Ramos (cell line): ENCODE results near the gene RYR2.

ENCODE experiments used
- in situ Hi-C: fragments of 300-500 bp; cut with MboI; formaldehyde crosslinking; loops from one replicate; pipeline ENCODE4 v1.14.3; 2022; ENCODE audit warnings: low sequenced_read_pairs; ENCODE audit not compliant: unreplicated experiment

Gene RYR2

DNA sequence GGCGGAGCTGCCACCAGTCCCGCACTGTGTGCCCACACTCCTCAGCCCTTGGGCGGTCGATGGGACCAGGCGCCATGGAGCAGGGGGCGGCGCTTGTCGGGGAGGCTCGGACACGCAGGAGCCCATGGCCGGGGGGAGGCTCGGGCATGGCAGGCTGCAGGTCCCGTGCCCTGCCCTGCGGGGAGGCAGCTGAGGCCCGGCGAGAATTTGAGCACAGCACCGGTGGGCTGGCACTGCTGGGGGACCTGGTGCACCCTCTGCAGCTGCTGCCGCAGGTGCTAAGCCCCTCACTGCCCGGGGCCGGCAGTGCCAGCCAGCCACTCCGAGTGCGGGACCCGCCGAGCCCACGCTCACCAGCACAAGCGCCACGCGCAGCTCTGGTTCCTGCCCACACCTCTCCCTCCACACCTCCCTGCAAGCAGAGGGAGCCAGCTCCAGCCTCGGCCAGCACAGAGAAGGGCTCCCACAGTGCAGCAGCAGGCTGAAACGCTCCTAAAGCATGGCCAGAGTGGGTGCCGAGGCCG, 267.7 kb downstream of the RYR2 start:
- in situ Hi-C loops = no loop called here

DNA sequence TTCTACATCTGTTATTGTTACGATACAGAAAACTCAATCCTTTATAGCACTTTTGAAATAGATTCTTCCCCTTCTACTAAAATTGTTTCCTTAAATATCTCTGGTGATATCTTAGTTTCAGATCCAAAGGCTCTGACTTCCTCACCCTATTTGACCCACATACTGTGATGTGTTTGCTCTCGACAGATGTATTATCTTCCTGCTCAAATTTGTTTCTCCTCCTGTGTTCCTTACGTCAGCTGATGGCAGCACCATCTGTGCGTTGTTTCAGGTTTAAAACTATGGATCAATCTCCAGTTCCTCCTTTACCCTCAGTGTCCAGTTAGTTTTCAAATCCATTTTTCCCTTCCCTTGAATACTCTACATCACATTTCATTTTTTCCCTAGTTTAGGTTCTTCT, 274.4 kb downstream of the RYR2 start:
- in situ Hi-C loops = no loop called here

DNA sequence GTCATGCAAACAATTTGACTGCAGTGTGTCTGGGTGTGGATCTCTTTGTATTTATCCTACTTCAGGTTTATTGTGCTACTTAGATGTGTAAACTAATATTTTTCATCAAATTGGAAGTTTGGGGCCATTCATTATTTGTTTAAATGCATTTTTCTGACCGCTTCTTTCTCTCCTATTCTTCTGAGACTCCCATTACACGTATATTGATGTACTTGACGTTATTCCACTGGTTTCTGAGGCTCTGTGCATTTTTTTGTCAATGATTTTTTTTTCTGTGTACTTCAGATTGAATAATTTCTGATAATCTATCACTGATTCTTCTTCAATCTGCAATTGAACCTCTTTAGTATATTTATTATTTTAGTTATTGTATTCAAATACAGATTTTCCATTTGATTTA, 276.8 kb downstream of the RYR2 start:
- in situ Hi-C loops = no loop called here

DNA sequence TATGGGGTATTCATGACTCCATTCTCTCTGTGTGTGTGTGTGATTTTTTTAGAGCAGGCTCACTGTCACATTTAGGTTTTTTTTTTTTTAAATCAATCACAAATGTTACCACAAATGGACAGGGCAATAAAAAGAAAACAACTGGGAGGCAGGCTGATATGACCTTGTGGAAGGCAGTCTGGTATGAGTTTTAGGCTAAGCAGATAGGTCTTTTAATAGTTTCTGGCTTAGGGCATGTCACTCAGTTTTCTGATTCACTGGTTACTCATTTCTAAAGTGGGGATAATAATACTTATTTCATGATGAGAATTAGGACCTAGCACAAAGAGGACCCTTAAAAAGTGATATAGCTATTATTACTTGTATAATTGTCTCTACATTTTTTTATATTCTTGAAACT, 278.9 kb downstream of the RYR2 start:
- in situ Hi-C loops = no loop called here

DNA sequence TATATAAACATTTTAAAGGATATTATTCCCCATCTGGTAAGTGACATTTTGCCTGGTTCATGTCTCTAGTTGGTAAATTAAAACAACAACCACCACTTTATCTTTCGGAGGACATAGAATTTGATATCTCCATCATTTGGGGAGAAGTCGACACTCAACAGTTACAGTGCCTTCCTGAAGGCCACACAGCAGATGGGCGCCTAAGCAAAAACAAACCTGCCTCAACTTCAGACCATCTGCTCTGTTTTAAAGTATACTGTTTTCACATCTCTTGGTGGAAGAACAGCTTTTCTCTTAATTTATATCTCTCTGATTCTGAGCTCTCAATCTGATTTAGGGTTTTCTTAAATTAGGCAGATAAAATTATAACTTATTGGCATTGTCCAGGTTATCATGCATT, 282.2 kb downstream of the RYR2 start:
- in situ Hi-C loops = no loop called here

DNA sequence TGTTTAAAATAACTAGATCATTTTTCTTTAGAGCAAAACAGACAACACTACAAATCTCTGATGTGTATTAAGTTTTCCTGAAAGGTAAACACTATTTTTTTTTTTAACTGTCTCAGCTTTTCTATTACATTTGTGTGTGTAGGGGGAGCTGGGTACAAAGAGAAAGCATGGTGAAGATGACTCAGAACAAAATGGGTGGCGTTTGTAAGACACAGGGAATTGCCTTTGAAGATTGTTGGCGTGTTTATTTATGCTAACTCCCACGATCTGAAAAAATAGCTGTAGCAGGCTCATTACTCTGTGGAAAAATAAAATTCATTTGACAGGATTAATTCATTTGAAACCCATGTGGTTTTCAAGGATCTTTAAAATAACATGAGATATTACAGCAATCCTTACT, 285.1 kb downstream of the RYR2 start:
- in situ Hi-C loops = no loop called here

DNA sequence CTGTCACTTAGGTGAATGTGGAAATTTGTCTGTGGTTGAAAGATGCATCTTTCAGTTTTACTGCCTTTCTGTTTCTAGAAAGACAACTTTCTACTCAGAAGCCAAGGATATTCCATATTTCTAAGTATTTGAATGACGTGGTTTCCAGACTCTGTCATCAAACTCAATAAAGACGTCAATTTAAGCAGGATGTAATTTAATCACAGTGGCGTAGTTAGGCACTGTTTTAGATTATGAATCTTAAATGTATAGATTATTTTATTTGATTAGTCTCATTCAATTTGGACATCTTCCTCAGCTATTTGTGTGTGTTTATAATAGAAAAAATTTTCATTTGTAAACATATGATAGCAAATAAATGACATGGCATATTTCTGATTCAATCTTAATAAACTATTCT, 298.9 kb downstream of the RYR2 start:
- in situ Hi-C loops = no loop called here

DNA sequence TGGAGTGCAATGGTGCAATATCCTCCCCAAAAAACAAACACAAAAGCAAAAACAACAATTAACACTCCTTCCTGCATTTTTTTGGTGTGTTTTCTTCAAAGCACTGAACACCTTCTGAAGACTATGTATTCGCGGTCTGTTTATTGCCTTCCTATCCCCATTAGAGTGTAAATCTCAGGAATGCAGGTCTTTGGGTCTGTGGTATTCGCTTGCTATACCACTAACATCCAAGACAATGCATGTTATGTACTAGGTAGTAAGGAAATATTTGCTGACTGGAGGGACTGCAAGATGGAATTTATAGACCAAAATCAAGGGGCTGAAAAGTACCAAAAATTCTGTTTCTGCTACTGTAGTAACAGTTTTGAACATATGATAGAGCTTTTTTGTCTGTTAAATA, 299.4 kb downstream of the RYR2 start:
- in situ Hi-C loops = no loop called here

DNA sequence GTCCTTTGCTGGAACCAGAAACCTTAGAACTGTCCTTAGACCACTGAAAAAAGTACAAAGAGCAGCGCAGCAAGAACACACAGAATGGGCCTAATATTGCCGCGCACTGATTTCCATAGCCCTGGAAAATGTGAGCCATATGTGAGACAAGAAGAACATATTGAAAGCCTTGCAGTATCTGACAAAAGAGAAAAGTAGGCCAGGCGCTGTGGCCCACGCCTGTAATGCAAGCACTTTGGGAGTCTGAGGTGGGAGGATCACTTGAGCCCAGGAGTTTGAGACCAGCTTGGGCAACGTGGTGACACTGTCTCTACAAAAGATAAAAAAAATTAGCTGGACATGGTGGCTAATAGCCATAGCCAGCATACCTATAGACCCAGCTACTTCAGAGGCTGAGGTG, 300.7 kb downstream of the RYR2 start:
- in situ Hi-C loops = no loop called here

DNA sequence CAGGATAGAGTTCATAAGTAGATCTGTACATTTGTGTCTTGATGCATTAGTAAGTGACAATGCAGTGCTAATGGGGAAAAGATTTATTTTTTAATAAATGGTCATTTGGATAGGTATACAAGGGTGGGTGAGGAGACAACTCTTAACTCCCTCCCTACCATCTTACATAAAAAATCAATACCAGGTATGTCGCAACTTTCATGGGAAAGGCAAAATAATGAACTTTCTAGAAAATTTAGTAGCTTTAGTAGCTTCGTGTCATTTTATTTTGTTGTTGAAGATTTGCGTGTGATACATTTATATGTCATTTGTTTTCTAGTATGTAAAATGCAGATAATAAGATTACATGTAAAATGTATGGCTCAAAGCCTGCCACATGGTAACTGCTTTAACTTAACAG, 310.8 kb downstream of the RYR2 start:
- in situ Hi-C loops = no loop called here

DNA sequence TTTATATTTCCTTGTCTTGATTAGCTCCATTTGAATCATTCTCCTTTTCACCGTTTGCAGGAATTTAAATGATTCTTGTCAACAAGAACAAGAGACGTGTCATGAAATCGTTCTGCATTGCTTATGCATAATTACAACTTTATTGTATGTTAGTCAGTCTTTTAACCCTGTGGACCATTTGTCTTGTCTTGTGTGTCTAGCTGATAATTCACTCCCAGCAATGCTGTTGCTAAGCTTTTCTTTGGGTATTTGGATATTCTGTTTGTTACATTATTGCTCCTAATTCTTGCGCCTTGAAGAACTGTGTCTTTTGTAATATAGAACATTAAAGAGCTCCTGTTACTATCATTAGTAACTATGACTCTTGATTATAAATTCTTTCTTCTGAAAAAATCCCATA, 311.9 kb downstream of the RYR2 start:
- in situ Hi-C loops = no loop called here

DNA sequence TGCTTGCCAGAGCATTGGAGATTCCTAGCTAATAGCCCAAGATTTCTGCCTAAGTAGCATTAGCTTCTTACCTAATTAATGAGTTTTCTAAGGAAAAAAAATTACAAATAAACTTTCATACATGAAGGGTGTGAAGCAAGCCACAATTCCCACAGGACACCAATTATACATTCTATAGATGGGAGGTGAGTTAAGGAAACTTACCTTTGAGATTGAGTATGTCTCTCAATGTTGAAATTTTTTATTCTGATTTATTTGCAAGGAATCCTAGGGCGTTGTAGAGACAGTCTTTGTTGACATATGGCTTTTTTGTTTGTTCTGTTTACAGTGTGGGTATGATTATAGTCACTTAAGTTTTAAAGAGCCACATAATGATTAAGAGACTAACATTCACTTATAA, 313.0 kb downstream of the RYR2 start:
- in situ Hi-C loops = no loop called here

DNA sequence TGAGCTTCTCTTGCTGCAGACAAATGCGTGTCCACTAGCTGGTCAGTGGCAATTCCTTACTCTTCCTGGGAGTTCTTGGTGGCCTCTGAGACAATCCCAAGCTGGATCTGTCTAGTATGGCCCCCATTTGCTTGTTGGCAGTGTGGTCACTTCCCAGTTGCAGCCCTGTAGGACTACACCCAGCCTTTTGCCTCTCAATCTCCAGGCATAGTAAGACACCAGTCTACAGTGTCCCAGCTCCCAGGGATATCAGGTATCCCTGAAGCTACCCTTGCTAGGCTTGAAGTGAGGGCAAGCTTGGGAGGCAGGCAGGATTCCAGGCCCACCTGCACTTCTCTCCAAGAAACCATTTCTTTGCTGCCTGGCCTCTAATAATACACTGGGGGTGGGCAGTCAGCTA, 316.6 kb downstream of the RYR2 start:
- in situ Hi-C loops = no loop called here

DNA sequence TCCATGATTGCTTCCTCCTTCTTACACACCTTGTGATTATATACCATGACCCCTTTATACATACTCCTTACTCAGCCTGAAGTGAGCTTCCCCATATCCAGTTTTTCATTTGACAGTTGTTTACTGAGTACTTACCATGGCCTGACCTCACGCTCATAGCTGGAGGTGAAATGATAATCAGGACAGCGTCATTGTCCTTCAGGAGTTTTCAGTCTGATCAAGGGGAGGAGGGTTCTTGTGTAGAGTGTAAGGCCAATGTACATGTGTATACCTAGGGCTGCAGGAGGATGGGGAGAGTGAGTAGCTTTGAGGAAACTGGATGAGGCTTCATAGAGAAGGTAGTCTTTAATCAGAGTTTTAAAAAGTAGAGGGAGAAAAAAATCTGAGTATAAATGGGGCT, 325.8 kb downstream of the RYR2 start:
- in situ Hi-C loops = no loop called here

DNA sequence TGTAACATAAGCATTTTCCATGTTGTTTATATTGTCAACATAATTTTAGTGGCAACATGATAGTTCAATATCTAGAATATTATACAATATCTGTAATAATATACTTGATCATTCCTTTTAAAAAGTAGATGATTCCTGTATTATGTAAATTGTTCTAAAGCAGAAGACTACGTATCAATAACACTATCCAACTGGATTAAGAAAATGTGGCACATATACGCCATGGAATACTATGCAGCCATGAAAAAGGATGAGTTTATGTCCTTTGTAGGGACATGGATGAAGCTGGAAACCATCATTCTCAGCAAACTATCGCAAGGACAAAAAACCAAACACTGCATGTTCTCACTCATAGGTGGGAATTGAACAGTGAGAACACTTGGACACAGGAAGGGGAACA, 329.5 kb downstream of the RYR2 start:
- in situ Hi-C loops = loop anchor here (10.0 kb wide), 1 partner anchor 617 kb away; no protein-coding TSS in a partner anchor

DNA sequence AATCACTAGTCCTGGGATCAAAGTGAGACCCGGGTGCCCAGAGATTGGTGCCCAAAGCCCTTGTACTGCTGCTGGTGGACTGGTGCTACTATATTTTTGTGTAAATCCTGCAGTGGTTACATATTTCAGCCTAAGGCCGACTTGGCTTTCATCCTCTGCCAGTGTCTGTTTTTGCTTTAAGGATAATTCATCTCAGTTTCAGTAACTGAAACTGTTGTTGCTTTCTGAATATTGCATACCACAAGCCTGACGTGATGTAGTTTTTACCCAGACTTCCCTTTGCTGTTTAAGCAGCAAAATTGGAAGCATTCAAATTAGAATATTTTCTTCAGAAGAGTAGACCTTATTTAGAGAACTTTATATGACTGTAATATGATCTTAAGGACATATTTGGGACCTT, 341.8 kb downstream of the RYR2 start:
- in situ Hi-C loops = no loop called here

DNA sequence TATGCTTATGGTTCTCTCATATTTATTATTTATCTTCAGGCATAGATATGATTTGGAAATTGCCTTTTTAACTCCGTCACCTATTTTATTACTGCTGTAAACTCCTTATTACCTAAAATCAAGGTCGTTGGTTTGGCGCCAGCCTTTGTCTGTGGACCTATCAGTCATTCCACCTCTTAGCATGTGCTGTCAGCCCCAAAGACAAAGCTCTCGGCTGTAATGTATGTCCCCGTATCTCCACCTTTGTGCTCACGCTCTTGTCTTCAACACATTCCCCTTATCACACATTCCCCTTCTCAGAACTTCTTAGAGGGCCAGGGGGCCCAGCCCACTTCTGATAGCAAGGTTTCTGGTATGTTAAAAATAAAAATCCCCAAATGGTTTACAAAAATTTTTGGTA, 342.2 kb downstream of the RYR2 start:
- in situ Hi-C loops = no loop called here

DNA sequence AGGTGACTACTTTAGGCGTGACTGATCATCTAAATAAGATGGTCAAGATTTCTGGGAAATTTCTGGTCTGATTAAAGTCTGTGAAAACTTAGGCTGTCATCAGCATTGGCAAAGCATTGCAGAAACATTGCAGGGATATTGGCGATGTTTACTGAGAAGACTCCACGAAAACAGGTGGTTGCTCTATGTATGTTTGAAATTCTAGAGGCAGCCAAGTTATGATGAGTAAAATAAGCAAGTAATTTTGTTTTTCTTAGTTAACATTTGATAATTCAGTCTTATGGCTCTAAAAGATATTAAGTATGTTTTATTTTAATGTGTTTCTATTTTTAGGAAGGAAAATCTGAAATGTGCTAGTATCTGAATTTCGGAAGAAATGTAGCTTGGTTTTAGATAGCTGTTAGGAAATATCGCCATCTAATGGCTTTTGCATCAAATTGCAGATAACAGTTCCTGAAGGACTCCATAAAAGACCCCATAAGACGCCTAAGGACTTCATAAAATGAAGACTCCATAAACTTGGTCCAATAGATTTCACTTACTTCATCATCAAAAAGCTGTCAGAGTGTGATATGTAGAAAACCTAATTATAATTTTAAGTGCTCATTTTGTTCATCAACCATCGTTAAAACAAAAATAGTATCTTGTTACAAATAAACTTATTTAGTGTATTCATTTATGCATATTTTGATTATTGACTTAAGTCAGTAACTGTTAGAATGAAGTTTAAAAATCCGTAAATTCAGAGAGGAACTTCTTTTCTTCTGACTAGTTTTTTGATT, 344.6 kb downstream of the RYR2 start:
- in situ Hi-C loops = no loop called here

DNA sequence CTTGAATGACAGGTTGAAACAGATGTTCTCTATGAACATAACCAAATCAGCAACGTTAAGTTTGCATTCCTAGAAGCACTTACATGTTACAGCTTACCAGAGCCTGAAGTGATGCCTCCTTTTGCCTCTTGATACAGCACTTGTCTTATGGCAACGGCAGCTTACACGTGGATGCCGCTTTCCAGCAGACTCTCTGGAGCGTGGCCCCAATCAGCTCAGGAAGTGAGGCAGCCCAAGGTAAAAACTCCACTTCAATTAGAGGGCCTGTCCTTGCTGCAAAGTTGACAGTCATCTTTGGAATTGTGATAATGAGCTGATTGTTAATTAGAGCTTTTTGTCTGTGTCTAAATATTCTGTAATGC, 345.1 kb downstream of the RYR2 start:
- in situ Hi-C loops = no loop called here

DNA sequence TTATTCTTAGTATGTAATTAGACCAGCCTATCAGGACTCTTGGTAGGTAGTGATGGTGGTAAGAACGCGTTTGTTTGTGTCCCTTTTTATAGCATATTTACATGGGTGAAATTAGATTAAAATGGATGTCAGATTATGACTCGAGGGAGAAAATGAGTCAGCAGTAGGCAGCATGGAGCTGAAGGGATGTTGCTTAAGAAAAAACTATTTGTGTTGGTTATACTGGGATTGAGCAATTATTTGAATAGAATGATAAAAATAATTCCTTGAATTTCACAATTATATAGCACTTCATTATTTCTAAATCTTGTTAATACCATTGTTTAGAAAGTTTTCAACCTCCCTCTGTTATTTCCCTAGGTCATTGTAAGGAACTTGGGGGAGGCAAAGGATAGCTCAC, 348.8 kb downstream of the RYR2 start:
- in situ Hi-C loops = no loop called here

DNA sequence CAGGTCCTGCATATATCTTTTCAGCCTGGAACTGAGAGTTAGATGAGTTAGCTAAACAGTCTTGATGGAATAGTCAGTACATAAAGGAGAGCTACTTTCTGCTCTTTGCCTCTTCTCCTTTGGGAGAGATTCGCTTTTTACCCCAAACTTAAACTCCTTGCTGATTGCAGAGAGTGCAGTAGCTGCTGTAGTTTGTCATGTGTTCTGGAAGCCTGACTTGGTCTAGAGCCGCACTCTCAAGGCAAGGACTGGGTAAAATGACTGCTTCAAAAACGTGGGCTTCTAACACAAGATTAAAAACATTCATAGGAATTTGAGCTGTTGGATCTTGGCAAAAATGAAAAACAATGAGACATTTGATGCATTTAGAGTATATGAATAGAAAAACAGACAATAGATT, 351.6 kb downstream of the RYR2 start:
- in situ Hi-C loops = no loop called here

DNA sequence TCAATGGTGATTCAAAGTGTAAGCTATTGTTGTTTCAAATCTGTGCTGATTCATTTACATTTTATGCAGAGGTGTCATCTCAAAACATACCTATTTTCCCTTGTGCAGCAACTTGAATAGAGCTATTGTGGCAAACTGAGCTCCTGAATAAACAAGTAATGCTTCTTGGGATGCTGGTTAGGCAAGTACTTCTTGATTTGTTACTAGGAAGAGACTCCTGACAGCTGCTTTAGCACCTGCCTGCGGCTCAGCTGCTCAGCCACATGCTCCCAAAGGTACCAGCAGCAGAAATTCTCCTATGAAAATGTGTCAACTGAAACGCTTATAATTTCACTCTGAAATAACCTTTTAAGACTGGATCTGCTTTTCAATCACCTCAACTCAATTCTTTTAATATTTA, 352.3 kb downstream of the RYR2 start:
- in situ Hi-C loops = no loop called here
